ENCODE results near the gene CSRP1. TPM values are rescaled to one million over a fixed set of nuclear protein-coding genes. Genes with fewer than 3 reads are reported as not detected.

Gene CSRP1
- total RNA-seq, 3 donors from 2014 or later = 186 to 1,491 (median 767) TPM

GRCh38 chr1:201516511-201517127 is 9.7 kb upstream of the CSRP1 start:
- DNase-seq (ENCODE audit: low spot score in 2 of 2) = no peak
- intact Hi-C loops (cut with DNase I; ENCODE audit: low total_unique reads) = no loop called here
- TF ChIP-seq POLR2AphosphoS5 (IDR thresholded peaks at IDR 0.05) = no peak
- no peak for TF ChIP-seq POLR2A (IDR thresholded peaks at IDR 0.05)
- no peak for TF ChIP-seq CTCF (IDR thresholded peaks at IDR 0.05)

GRCh38 chr1:201515895-201516294 is 9.0 kb upstream of the CSRP1 start:
- no peak for TF ChIP-seq POLR2AphosphoS5 (IDR thresholded peaks at IDR 0.05)
- no peak for TF ChIP-seq CTCF (IDR thresholded peaks at IDR 0.05)
- TF ChIP-seq POLR2A (IDR thresholded peaks at IDR 0.05) = no peak
- H3K27me3 ChIP-seq = no peaks in the 10 kb centered on the region
- DNase-seq (ENCODE audit: low spot score in 2 of 2) = no peak
- no peaks in the 10 kb centered on the region for H3K36me3 ChIP-seq
- intact Hi-C loops (cut with DNase I; ENCODE audit: low total_unique reads) = no loop called here
- no peak overlapping the region for H3K27ac ChIP-seq
- H3K4me1 ChIP-seq = peaks cover 0 to 18% of the 10 kb centered on the region in 2 donors
- H3K4me3 ChIP-seq = no peak overlapping the region
- H3K9me3 ChIP-seq = no peaks in the 10 kb centered on the region

More at GRCh38 chr1:201516511-201517127, 9.7 kb upstream of the CSRP1 start:
- Histone ChIP-seq H3K36me3 (no peaks in the 10 kb centered on the region), H3K4me1 (peaks cover 0 to 16% of the 10 kb centered on the region in 2 donors), H3K9me3 (no peaks in the 10 kb centered on the region), H3K27ac (no peak overlapping the region), H3K4me3 (no peak overlapping the region), H3K27me3 (no peaks in the 10 kb centered on the region)

- no peak for TF ChIP-seq POLR2AphosphoS5 (IDR thresholded peaks at IDR 0.05)
- TF ChIP-seq CTCF (IDR thresholded peaks at IDR 0.05) = no peak
- no peak for TF ChIP-seq POLR2A (IDR thresholded peaks at IDR 0.05)
- Histone ChIP-seq H3K4me3 (no peak overlapping the region), H3K4me1 (peaks cover 0 to 18% of the 10 kb centered on the region in 2 donors), H3K9me3 (no peaks in the 10 kb centered on the region), H3K27me3 (no peaks in the 10 kb centered on the region), H3K36me3 (no peaks in the 10 kb centered on the region), H3K27ac (no peak overlapping the region)
- no peak for DNase-seq (ENCODE audit: low spot score in 2 of 2)
- intact Hi-C loops (cut with DNase I; ENCODE audit: low total_unique reads) = no loop called here
Measured at GRCh38 chr1:201515062-201515750, 8.3 kb upstream of the CSRP1 start.

GRCh38 chr1:201514466-201514865 is 7.5 kb upstream of the CSRP1 start:
- TF ChIP-seq POLR2AphosphoS5 (IDR thresholded peaks at IDR 0.05) = no peak
- TF ChIP-seq POLR2A (IDR thresholded peaks at IDR 0.05) = no peak
- TF ChIP-seq CTCF (IDR thresholded peaks at IDR 0.05) = no peak
- Histone ChIP-seq H3K9me3 (no peaks in the 10 kb centered on the region), H3K27me3 (no peaks in the 10 kb centered on the region), H3K27ac (no peak overlapping the region), H3K36me3 (no peaks in the 10 kb centered on the region), H3K4me3 (no peak overlapping the region), H3K4me1 (peaks cover 0 to 18% of the 10 kb centered on the region in 2 donors)
- DNase-seq (ENCODE audit: low spot score in 2 of 2) = no peak
- intact Hi-C loops (cut with DNase I; ENCODE audit: low total_unique reads) = loop anchor here (5.0 kb wide), 1 partner anchor 82 kb away; no protein-coding TSS in a partner anchor
